ENCODE results near the gene SLC9A1.
A peak's percentile ranks its signal among the peaks of the same experiment; 100 is the strongest.

Gene SLC9A1

GRCh38 chr1:27152829-27153548 lies 1.9 kb downstream of the SLC9A1 start:
- TF ChIP-seq, protein P1, sequence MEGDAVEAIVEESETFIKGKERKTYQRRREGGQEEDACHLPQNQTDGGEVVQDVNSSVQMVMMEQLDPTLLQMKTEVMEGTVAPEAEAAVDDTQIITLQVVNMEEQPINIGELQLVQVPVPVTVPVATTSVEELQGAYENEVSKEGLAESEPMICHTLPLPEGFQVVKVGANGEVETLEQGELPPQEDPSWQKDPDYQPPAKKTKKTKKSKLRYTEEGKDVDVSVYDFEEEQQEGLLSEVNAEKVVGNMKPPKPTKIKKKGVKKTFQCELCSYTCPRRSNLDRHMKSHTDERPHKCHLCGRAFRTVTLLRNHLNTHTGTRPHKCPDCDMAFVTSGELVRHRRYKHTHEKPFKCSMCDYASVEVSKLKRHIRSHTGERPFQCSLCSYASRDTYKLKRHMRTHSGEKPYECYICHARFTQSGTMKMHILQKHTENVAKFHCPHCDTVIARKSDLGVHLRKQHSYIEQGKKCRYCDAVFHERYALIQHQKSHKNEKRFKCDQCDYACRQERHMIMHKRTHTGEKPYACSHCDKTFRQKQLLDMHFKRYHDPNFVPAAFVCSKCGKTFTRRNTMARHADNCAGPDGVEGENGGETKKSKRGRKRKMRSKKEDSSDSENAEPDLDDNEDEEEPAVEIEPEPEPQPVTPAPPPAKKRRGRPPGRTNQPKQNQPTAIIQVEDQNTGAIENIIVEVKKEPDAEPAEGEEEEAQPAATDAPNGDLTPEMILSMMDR (IDR thresholded peaks at IDR 0.05; ENCODE audit: low read depth, low read length, missing control alignments): no peak
- peak overlapping the region; percentile 58 for H3K4me3 ChIP-seq (replicated peaks; ENCODE audit: low read depth, low read length)
- DNase-seq (ENCODE audit: extremely low read depth, low read depth): no peak

DNA sequence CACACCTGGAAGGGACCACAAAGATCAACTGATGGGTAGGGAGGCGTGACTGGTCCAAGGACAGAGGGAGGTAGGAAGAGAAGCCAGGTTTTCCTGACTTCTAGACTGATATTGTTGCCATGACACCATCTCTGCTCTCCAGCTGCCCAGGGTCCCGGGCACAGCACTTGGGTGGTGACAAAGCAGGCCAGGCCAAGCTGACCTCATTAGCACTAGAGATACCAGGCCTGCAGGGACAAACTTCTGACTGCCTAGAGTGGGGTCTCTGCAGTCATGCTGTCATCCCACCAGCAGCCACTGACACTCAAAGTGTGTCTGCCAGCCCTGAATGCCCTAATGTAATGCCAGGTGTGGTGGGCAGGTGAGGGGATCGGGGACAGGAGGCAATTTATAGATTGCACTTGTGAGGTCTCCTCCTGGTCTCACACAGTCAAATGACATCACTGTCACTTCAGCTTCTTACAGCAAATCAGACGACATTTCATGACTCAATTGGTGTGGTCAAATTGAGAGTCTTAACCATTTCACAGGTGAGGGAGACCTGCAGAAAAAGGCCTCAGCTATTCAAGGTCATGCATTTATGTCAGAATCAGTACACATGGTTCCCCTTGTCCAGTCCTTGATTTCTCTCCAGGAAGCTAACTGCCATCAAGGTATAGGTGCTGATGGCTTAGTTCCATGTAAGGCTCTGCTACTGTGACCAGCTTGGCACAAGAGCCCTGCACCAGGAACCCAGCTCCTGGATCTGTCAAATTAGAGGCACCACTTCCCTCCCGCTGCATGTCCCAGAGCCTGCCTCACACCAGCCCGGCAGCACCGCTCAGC lies 2.7 kb downstream of the SLC9A1 start:
- peak overlapping the region; percentile 58 for H3K4me3 ChIP-seq (replicated peaks; ENCODE audit: low read depth, low read length)
- DNase-seq (ENCODE audit: extremely low read depth, low read depth): no peak
- TF ChIP-seq, protein P1 (IDR thresholded peaks at IDR 0.05; ENCODE audit: low read depth, low read length, missing control alignments): no peak

DNA sequence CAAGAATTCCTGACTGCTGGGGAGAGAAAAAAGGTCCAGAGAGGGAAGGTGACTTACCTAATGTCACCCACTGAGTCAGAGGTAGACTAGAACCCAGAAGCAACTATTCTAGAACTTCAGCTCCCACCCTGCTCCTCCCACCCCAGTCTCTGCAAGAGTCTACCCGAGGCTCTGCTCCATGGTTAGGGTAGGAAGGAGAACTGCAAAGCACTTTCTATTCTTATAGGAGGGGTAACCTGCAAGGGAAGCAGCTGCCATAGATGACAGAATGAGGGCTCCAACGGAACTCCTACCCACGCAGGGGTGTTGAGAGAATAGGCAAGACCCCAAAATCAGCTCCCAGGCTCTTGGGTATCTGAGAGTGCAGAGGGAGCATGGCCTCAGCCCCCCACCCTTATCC lies 4.3 kb downstream of the SLC9A1 start:
- DNase-seq (ENCODE audit: extremely low read depth, low read depth): no peak
- no peak overlapping the region for H3K4me3 ChIP-seq (replicated peaks; ENCODE audit: low read depth, low read length)
- TF ChIP-seq, protein P1 (IDR thresholded peaks at IDR 0.05; ENCODE audit: low read depth, low read length, missing control alignments): no peak

- DNase-seq (ENCODE audit: extremely low read depth, low read depth): no peak
- TF ChIP-seq, protein P1 (IDR thresholded peaks at IDR 0.05; ENCODE audit: low read depth, low read length, missing control alignments): no peak
- H3K4me3 ChIP-seq (replicated peaks; ENCODE audit: low read depth, low read length): no peak overlapping the region
These were observed 4.7 kb downstream of the SLC9A1 start for GRCh38 chr1:27150183-27150582.

- DNase-seq (ENCODE audit: extremely low read depth, low read depth): no peak
- TF ChIP-seq, protein P1 (IDR thresholded peaks at IDR 0.05; ENCODE audit: low read depth, low read length, missing control alignments): no peak
- no peak overlapping the region for H3K4me3 ChIP-seq (replicated peaks; ENCODE audit: low read depth, low read length)
These were observed 5.2 kb downstream of the SLC9A1 start for GRCh38 chr1:27149762-27150113.

- no peak overlapping the region for H3K4me3 ChIP-seq (replicated peaks; ENCODE audit: low read depth, low read length)
- TF ChIP-seq, protein P1 (IDR thresholded peaks at IDR 0.05; ENCODE audit: low read depth, low read length, missing control alignments): no peak
- no peak for DNase-seq (ENCODE audit: extremely low read depth, low read depth)
These were observed 5.7 kb downstream of the SLC9A1 start for GRCh38 chr1:27149084-27149761.
